Esophagus muscularis mucosa (tissue), 4 donors: ENCODE results near the gene SUCLA2. TPM values are rescaled to one million over a fixed set of nuclear protein-coding genes. Genes with fewer than 3 reads are reported as not detected.

ENCODE experiments used
- DNase-seq: peaks from one replicate; pipeline ENCODE4 v3.0.0-alpha.2; 2017; ENCODE audit errors: extremely low spot score
- H3K27ac ChIP-seq, 4 donors: fragments of 200-600 bp; sonication (generic); replicated peaks in 1 of 4; 1 replicate in 3 of 4; 2 replicates in 1 of 4; pipeline ENCODE4 v1.5.1; 2016 to 2019; ENCODE audit warnings: mild to moderate bottlenecking in 1 of 4
- H3K27me3 ChIP-seq, 4 donors: fragments of 200-600 bp; sonication (generic); one replicate each; pipeline versions ENCODE4 v1.5.1 to v1.6.0; 2016 to 2019
- H3K36me3 ChIP-seq, 4 donors: fragments of 200-600 bp; sonication (generic); one replicate each; pipeline ENCODE4 v1.5.1; 2016 to 2019
- H3K4me1 ChIP-seq, 4 donors: fragments of 200-600 bp; sonication (generic); one replicate each; pipeline ENCODE4 v1.5.1; 2016 to 2019
- H3K4me3 ChIP-seq, 4 donors: fragments of 200-600 bp; sonication (generic); 1 replicate in 2 of 4; 2 replicates in 2 of 4; pipeline ENCODE4 v1.5.1; 2016 to 2019; ENCODE audit warnings: mild to moderate bottlenecking in 4 of 4, moderate library complexity in 1 of 4
- H3K9me3 ChIP-seq, 4 donors: fragments of 200-600 bp; sonication (generic); 1 replicate in 3 of 4; 2 replicates in 1 of 4; pipeline ENCODE4 v1.5.1; 2016 to 2019
- CTCF ChIP-seq, 3 experiments: fragments of 200-600 bp in 2 of 3; fragments of 450-650 bp in 1 of 3; sonication (generic) in 2 of 3; IDR thresholded peaks; one replicate each; pipeline ENCODE4 v1.5.1; 2017 to 2019; ENCODE audit warnings: antibody characterized with exemption in 3 of 3, mild to moderate bottlenecking in 2 of 3, moderate library complexity in 1 of 3
- EP300 ChIP-seq: sonication (generic); formaldehyde crosslinking; IDR thresholded peaks from one replicate; pipeline ENCODE4 v1.6.1; 2017; ENCODE audit warnings: antibody characterized with exemption
- POLR2A ChIP-seq: fragments of 450-650 bp; IDR thresholded peaks from one replicate; pipeline ENCODE4 v1.6.1; 2017; ENCODE audit warnings: antibody characterized with exemption, moderate library complexity, mild to moderate bottlenecking, low read depth
- POLR2AphosphoS5 ChIP-seq, 2 donors: sonication (generic); formaldehyde crosslinking; IDR thresholded peaks; one replicate each; pipeline ENCODE4 v1.6.1; 2017; ENCODE audit warnings: antibody characterized with exemption in 2 of 2
- WGBS: methylation state at CpG from one replicate; pipeline ENCODE4 v1.1.5; 2018; 5-methylcytosine and 5-hydroxymethylcytosine counted together
- intact Hi-C: fragments of 100-400 bp; cut with DNase I; formaldehyde crosslinking; loops from one replicate; pipeline ENCODE4 v1.15.1; 2023
- total RNA-seq, 4 donors: library from RNA; depleted of rRNA; stranded (reverse); fragments of >200 nt; gene quantifications; one replicate each; pipeline versions ENCODE4 v1.1.0 to v1.2.1, GENCODE V29; 2016

The SUCLA2 gene
- total RNA-seq, 4 donors from 2014 or later, result 42.1 to 62.7 (median 50.0) TPM

GRCh38 chr13:48000559-48001113 lies 437 bp downstream of the SUCLA2 start:
- WGBS, result 0% methylated on average over 10 of the region's 25 CpGs
- H3K36me3 ChIP-seq, result peaks cover 0 to 8% (median 3%) of the 10 kb centered on the region in 4 donors
- peaks cover 30 to 47% (median 45%) of the 10 kb centered on the region in 4 donors for H3K4me1 ChIP-seq
- H3K4me3 ChIP-seq, result peak overlapping the region; percentile 80 to 100 (median 92)
- no peaks in the 10 kb centered on the region for H3K9me3 ChIP-seq
- TF ChIP-seq POLR2AphosphoS5 (IDR thresholded peaks at IDR 0.05) (no peak), EP300 (no peak), POLR2A (no peak), CTCF (IDR thresholded peaks at IDR 0.05) (no peak)
- DNase-seq, result no peak
- H3K27ac ChIP-seq, result peak overlapping the region; percentile 82 to 89 (median 85)
- H3K27me3 ChIP-seq, result no peaks in the 10 kb centered on the region
- intact Hi-C loops, result loop anchor here (5.0 kb wide), 1 partner anchor 37 kb away; the partner anchor contains the start of gene NUDT15

- TF ChIP-seq POLR2A (no peak), CTCF (IDR thresholded peaks at IDR 0.05) (no peak), EP300 (no peak), POLR2AphosphoS5 (IDR thresholded peaks at IDR 0.05) (no peak)
- WGBS, result 55% methylated on average over 5 of the region's 5 CpGs
Observed at GRCh38 chr13:47999973-48000372, 1.1 kb downstream of the SUCLA2 start.

GRCh38 chr13:47997384-47997783 lies 3.7 kb downstream of the SUCLA2 start:
- intact Hi-C loops, result no loop called here
- no peaks in the 10 kb centered on the region for H3K9me3 ChIP-seq
- TF ChIP-seq POLR2AphosphoS5 (IDR thresholded peaks at IDR 0.05) (no peak), CTCF (IDR thresholded peaks at IDR 0.05) (no peak), EP300 (no peak), POLR2A (no peak)
- no peak for DNase-seq
- no peak overlapping the region for H3K27ac ChIP-seq
- 90% methylated on average over 2 of the region's 2 CpGs for WGBS
- peaks cover 0 to 27% (median 17%) of the 10 kb centered on the region in 4 donors for H3K36me3 ChIP-seq
- peaks cover 30 to 47% (median 45%) of the 10 kb centered on the region in 4 donors for H3K4me1 ChIP-seq
- no peak overlapping the region for H3K4me3 ChIP-seq
- no peaks in the 10 kb centered on the region for H3K27me3 ChIP-seq

More at GRCh38 chr13:47999973-48000372, 1.1 kb downstream of the SUCLA2 start:
- Histone ChIP-seq H3K27me3 (no peaks in the 10 kb centered on the region), H3K4me3 (peak overlapping the region; percentile 80 to 100 (median 92)), H3K36me3 (peaks cover 0 to 9% (median 3%) of the 10 kb centered on the region in 4 donors), H3K9me3 (no peaks in the 10 kb centered on the region), H3K27ac (peak overlapping the region in 2 of 4 donors; percentile 84 to 89), H3K4me1 (peaks cover 30 to 47% (median 45%) of the 10 kb centered on the region in 4 donors)
- no peak for DNase-seq
- intact Hi-C loops, result loop anchor here (5.0 kb wide), 1 partner anchor 37 kb away; the partner anchor contains the start of gene NUDT15

GRCh38 chr13:47991859-47992258 lies 9.2 kb downstream of the SUCLA2 start:
- H3K9me3 ChIP-seq, result no peaks in the 10 kb centered on the region
- H3K36me3 ChIP-seq, result peaks cover 0 to 60% (median 30%) of the 10 kb centered on the region in 4 donors
- 91% methylated on average over 4 of the region's 4 CpGs for WGBS
- intact Hi-C loops, result no loop called here
- no peak for DNase-seq
- no peaks in the 10 kb centered on the region for H3K27me3 ChIP-seq
- H3K4me1 ChIP-seq, result peaks cover 2 to 4% (median 3%) of the 10 kb centered on the region in 4 donors
- no peak for TF ChIP-seq POLR2A
- no peak for TF ChIP-seq POLR2AphosphoS5 (IDR thresholded peaks at IDR 0.05)
- H3K27ac ChIP-seq, result no peak overlapping the region
- H3K4me3 ChIP-seq, result no peak overlapping the region

GRCh38 chr13:47990920-47991466 lies 10.1 kb downstream of the SUCLA2 start:
- no peak overlapping the region for H3K4me3 ChIP-seq
- peaks cover 0 to 4% (median 0%) of the 10 kb centered on the region in 4 donors for H3K4me1 ChIP-seq
- TF ChIP-seq EP300 (no peak), POLR2AphosphoS5 (IDR thresholded peaks at IDR 0.05) (no peak), CTCF (IDR thresholded peaks at IDR 0.05) (no peak), POLR2A (no peak)
- intact Hi-C loops, result no loop called here
- WGBS, result 97% methylated on average over 2 of the region's 2 CpGs
- H3K27me3 ChIP-seq, result no peaks in the 10 kb centered on the region
- no peak for DNase-seq
- no peaks in the 10 kb centered on the region for H3K9me3 ChIP-seq
- H3K36me3 ChIP-seq, result peaks cover 0 to 63% (median 35%) of the 10 kb centered on the region in 4 donors
- no peak overlapping the region for H3K27ac ChIP-seq
